Activated CD4-positive, alpha-beta T cell treated with anti-CD3 and anti-CD28 coated beads for 48 hours (primary cell): Measurements from ENCODE around the gene UBR1.
"Not testable (repeated sequence)": the region's sequence is repeated elsewhere in the genome, so short reads cannot be mapped to it uniquely, and the experiment has no call there.

Experiments used
- DNase-seq: peaks from one replicate; pipeline ENCODE4 v3.0.0-alpha.2; 2020

UBR1 gene

GRCh38 chr15:43046484-43046883 lies 59.4 kb downstream of the UBR1 start:
- no peak for DNase-seq

- DNase-seq: no peak
Observed at GRCh38 chr15:43042885-43043284, 63.0 kb downstream of the UBR1 start.

DNA sequence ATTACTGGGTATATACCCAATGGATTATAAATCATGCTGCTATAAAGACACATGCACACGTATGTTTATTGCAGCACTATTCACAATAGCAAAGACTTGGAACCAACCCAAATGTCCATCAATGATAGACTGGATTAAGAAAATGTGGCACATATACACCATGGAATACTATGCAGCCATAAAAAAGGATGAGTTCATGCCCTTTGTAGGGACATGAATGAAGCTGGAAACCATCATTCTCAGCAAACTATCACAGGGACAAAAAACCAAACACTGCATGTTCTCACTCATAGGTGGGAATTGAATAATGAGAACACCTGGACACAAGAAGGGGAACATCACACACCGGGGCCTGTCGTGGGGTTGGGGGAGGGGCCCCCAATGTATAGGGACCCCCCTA lies 64.8 kb downstream of the UBR1 start:
- DNase-seq: not testable (repeated sequence)

DNA sequence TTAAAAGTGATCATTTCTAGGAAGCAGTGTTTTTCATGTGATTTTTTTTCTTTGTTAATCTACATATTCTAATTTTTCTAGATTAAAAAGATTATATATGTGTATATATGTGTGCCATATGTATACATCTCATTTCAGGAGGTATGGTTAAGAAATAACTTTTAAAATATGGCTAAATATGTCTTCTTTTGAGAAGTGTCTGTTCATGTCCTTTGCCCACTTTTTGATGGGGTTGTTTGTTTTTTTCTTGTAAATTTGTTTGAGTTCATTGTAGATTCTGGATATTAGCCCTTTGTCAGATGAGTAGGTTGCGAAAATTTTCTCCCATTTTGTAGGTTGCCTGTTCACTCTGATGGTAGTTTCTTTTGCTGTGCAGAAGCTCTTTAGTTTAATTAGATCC lies 70.6 kb downstream of the UBR1 start:
- not testable (repeated sequence) for DNase-seq

DNA sequence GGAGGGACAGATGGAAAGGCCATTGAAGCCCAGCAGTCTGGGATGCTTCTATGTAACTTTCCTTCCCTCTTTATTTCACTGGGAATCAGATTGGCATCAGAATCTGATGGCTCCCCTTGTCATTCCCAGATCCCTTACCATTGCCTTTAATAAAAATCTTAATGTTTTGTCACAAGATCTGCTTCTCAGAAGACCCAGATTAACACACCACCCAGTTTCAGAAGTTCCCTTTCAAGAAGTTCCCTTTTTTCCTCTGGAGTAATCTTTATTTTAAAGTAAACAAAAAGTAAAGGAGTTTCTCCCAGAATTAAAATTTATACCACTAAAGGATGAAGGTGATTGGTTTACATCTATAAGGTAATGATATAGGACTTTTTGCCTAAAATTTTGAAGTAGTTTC lies 76.4 kb downstream of the UBR1 start:
- DNase-seq: no peak

DNA sequence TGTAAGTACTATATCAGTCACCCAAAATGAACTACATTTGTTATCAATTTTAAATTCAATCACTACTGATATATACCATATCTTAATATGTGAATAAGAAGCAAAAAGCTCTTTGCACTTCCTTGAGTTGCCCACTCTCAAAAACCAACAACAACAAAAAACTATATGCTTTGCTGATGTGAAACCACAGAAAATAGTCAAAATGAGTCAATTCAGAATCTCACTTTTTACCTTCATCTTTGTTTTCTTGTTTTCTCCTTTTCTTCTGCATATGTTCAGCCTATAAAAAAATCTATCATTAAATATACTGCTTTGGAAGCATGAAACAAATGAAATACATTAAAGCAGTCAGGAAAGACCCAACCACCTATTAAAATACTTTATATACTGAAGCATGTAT lies 80.7 kb downstream of the UBR1 start:
- DNase-seq: no peak

DNA sequence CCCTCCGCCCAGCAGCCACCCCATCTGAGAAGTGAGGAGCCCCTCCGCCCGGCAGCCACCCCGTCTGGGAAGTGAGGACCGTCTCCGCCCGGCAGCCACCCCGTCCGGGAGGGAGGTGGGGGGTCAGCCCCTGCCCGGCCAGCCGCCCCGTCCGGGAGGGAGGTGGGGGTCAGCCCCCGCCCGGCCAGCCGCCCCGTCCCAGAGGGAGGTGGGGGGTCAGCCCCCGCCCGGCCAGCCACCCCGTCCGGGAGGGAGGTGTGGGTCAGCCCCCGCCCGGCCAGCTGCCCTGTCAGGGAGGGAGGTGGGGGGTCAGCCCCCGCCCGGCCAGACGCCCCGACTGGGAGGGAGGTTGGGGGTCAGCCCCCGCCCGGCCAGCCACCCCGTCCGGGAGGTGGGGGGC lies 91.2 kb downstream of the UBR1 start:
- DNase-seq: not testable (repeated sequence)

GRCh38 chr15:43009206-43009605 lies 96.6 kb downstream of the UBR1 start:
- DNase-seq: no peak

DNA sequence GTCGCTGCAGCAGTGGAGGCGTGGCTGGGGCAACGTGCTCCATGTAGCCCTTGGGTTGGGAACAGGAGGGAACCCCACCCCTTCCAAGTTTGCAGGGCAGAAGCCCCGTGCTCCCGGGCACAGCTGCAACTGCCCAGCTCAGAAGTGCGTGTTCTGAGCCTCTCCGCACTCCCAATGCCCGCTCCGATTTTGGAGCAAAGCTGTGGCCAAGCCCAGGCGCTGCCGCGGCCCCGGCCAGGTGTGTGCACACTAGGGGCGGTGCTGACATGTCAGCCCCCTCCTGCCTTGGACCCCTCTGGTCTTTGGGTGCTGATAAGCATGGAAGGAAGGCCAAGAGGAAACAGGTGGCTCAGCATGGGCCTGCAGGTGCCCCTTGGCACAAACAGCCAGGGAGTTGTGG lies 97.7 kb downstream of the UBR1 start:
- no peak for DNase-seq

- DNase-seq: no peak
Observed at GRCh38 chr15:43007551-43007950, 98.3 kb downstream of the UBR1 start.

- no peak for DNase-seq
Observed at GRCh38 chr15:43006991-43007390, 98.8 kb downstream of the UBR1 start.

DNA sequence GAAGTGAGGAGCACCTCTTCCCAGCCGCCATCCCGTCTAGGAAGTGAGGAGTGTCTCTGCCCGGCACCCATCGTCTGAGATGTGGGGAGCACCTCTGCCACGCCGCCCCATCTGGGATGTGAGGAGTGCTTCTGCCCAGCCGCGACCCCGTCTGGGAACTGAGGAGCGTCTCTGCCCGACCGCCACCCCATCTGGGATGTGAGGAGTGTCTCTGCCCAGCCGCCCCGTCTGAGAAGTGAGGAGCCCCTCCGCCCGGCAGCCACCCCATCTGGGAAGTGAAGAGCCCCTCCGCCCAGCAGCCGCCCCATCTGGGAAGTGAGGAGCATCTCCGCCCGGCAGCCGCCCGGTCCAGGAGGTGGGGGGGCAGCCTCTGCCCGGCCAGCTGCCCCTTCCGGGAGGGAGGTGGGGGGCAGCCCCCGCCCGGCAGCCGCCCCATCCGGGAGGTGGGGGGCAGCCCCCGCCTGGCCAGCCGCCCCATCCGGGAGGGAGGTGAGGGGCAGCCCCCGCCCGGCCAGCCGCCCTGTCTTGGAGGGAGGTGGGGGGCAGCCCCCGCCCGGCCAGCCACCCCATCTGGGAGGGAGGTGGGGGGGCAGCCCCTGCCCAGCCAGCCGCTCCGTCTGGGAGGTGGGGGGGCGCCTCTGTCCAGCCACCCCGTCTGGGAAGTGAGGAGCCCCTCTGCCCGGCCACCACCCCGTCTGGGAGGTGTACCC lies 100.8 kb downstream of the UBR1 start:
- not testable (repeated sequence) for DNase-seq

DNA sequence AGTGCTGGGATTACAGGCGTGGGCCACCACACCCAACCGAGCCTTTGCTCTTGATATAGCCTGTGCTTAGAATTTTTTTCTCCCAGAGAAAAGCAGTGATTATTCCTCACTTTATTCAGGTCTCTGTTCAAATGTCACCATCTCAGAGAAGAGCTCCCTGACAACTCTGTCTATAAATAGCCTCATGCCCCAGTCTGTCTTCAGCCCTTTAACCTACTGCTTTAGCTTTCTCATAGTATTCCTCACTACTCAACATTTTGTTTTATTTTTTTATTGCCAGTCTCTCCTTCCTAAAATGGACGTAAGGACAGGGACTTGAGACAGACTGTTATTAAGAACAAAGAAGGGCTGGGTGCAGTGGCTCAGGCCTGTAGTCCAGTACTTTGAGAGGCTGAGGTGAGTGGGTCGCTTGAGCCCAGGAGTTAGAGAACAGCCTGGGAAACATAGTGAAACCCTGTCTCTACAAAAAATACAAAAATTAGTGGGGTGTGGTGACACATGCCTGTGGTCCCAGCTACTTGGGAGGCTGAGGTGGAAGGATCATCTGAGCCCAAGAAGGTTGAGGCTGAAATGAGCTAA lies 106.5 kb downstream of the UBR1 start:
- no peak for DNase-seq

DNA sequence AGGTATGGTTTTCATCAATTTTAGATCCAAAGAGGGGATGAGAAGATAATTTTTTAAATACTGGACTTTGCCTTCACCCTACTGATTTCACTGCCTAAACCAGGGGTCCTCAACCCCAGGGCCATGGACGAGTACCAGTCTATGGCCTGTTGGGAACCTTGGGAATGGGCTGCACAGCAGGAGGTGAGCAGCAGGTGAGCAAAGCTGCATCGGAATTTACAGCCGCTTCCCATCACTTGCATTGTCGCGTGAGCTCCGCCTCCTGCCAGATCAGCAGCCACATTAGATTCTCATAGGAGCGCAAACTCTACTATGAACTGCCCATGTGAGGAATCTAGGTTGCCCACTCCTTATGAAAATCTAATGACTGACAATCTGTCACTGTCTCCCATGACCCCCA lies 109.0 kb downstream of the UBR1 start:
- no peak for DNase-seq

DNA sequence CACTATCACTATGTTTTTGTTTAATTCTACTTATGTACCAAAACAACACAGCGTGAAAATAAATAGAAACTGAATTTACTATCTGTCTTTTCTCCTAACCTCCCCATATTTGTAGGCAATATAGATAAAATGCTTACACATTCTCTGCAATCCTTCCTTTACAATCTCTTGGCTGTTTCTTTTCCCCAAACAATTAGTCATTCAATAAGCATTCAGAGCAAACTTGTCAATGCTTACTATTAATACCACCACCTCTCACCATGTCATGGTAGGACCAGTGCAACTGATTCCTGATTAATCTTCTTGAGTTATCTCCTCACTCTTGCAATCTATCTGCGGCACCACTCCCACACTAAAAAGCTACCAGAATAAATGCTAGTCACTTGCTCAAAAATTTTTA lies 111.3 kb downstream of the UBR1 start:
- DNase-seq: no peak

DNA sequence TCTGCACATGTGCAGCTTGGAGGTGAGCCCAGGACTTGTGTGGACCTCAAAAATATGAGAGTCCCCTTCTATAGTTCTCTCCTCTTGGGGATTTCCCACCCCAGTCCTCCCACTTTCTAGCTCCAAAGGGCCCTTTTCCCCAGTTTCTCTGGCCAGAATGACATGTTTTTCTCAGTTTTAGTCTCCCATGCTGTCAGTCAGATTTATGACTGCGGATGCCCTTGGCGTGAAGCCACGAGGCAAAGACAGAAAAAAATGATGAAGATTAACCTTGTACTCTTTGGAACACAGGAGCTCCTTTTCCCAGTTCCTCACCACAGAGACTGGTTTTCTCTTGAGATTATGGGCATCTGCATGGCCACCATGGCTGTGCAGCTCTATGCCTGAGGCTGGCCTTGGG lies 113.2 kb downstream of the UBR1 start:
- DNase-seq: no peak

GRCh38 chr15:42986693-42987342 lies 119.0 kb downstream of the UBR1 start:
- DNase-seq: no peak

GRCh38 chr15:42984493-42985034 lies 121.3 kb downstream of the UBR1 start:
- no peak for DNase-seq

- DNase-seq: not testable (repeated sequence)
Observed at GRCh38 chr15:42979113-42979512, 126.7 kb downstream of the UBR1 start.

- no peak for DNase-seq
Observed at GRCh38 chr15:42974202-42974862, 131.5 kb downstream of the UBR1 start.

- DNase-seq: no peak
Observed at GRCh38 chr15:42973114-42973513, 132.7 kb downstream of the UBR1 start.

DNA sequence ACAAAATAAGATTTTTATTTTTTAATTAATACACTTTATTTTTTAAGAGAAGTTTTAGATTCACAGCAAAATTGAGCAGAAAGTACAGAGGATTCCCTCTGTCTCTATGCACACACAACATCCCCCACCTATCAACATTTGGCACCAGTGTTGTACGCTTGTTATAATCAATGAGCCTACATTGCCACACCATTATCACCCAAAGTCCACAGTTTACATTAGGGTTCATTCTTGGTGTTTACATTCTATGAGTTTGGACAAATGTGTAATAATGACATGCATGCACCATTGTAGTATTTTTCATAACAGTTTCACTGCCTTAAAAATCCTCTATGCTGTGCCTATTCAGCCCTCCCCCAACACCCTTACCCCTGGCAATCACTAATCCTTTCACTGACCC lies 134.0 kb downstream of the UBR1 start:
- DNase-seq: no peak

DNA sequence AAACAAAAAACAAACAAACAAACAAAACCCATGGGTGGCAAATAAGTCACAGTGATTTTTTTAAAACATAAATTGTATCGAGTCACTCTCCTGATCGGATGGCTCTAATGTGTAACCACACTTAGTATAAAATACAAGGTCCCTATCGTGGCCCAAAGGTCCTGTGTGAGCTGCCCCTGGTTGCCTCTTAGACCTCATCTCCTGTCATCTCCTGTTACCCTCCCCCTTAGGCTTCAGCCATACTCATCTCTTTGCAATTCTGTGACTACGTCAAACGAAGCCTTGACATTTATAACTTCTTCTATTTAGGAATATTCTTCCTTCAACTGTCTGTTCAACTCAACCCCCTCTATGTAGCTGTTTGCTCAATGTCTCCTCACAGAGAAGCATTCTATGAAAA lies 141.4 kb downstream of the UBR1 start:
- DNase-seq: no peak

DNA sequence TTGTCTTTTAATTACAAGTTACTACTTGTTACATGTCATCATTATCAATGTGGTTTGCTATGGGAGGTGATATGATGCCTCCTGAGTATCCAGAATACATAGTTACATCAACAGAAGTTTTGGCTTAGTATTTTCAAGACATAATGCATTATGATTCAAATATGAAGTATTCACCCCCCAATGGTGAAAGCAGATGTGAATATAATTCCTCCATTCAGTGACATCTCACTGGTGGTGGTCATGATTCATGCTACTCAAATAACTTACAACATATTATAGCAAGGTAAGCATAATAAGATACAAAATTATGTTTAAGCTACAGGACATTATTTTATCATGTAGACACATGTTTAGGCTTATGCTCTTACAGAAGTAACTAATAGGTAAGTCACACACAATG lies 150.3 kb downstream of the UBR1 start:
- no peak for DNase-seq
